GM19463 (cell line): ENCODE measurements around the gene CCAR1.
"Not testable (repeated sequence)": the region's sequence is repeated elsewhere in the genome, so short reads cannot be mapped to it uniquely, and the experiment has no call there.

ENCODE experiments used
- ATAC-seq: cut with Tn5 transposase; IDR thresholded peaks from one replicate; pipeline ENCODE4 v1.9.1; 2021; ENCODE audit warnings: mild to moderate bottlenecking, moderate library complexity; ENCODE audit not compliant: unreplicated experiment

Gene CCAR1

DNA sequence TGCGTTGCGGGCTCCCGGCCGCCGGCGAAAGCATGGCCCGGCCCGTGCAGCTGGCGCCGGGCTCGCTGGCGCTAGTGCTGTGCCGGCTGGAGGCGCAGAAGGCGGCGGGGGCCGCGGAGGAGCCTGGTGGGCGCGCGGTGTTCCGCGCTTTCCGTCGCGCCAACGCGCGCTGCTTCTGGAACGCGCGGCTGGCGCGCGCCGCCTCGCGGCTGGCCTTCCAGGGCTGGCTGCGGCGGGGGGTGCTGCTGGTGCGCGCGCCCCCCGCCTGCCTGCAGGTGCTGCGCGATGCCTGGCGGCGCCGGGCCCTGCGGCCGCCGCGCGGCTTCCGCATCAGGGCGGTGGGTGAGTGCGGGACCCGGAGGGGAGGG, 106.5 kb downstream of the CCAR1 start:
- peak; percentile 34 for ATAC-seq

GRCh38 chr10:68828083-68828601, 107.1 kb downstream of the CCAR1 start:
- peak; percentile 33 for ATAC-seq

DNA sequence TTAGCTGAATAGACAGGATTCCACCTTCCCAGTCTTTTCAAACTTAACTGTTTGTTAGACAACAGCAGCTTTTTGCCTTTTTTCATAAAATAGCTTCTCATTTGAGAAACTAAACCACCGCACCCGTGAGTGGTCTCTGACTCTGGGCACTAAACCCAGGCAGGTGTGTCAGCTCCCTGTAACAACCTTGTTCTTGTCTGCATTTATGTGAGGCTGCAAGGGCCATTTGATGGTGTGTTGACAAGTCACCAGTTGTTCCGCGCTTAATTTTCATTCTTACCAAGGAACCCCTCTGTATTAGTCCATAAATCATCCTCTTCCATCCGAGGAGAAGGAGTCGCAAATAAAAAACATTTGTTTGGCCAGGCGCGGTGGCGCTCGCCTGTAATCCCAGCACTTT, 107.8 kb downstream of the CCAR1 start:
- ATAC-seq: no peak

DNA sequence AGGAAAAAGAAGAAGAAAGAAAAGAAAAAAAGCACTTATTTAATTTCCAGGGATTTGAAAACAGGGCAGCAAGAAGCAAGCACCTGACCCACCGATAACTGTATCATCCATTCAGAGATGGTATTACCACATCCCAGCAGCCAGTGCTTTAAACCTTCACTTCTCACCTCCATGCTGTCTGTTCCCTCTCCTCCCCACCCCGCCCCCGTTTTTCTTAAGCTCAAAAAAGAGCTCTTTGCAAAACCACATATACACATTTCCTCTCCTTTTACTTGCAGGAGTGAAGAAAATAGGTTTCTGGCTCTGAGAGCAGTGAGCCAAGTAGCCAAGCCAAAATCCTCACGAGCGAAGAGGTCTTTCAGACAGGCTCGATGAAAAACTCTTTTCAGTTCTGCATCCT, 108.5 kb downstream of the CCAR1 start:
- no peak for ATAC-seq

DNA sequence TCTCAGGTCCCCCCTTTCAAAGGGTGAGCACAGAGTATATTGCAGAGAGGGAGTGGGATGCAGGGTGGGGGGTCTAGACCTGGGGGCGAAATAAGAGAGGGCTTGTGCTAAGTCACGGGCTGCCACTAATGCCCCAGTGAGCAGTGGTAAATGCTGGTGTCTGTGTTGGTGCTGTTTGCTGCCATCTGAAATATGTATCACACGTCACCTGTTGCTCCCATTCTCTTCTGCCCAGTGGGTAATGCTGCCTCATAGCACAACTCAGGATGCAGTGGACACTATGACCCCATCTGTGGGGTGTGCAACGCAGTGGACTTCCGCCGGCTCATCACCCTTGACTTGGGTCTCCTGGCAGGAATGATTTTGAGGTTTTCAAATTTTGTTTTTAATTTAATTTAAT, 108.9 kb downstream of the CCAR1 start:
- no peak for ATAC-seq

DNA sequence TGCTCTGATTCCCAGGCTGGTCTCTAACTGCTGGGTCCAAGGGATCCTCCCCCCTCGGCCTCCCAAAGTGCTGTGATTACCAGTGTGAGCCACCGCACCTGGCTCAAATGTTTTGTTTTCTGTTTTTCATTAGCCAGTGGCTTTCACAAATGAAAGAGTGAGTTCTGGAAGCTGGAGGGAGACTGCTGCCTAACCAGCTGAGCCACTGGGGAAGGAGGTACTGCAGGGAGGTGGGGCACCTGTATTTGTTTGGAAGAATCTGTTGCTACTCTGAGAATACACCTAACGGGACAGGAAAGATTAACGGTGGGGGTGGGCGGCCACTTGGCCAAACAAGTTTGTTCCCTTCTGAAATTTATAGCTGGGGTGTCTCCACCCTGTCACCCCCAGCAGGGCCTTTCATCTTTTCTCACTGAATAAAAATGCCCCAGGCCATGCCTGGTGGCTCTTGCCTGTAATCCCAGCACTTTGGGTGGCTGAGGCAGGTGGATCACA, 111.0 kb downstream of the CCAR1 start:
- no peak for ATAC-seq

GRCh38 chr10:68832601-68833000, 111.6 kb downstream of the CCAR1 start:
- ATAC-seq: no peak

DNA sequence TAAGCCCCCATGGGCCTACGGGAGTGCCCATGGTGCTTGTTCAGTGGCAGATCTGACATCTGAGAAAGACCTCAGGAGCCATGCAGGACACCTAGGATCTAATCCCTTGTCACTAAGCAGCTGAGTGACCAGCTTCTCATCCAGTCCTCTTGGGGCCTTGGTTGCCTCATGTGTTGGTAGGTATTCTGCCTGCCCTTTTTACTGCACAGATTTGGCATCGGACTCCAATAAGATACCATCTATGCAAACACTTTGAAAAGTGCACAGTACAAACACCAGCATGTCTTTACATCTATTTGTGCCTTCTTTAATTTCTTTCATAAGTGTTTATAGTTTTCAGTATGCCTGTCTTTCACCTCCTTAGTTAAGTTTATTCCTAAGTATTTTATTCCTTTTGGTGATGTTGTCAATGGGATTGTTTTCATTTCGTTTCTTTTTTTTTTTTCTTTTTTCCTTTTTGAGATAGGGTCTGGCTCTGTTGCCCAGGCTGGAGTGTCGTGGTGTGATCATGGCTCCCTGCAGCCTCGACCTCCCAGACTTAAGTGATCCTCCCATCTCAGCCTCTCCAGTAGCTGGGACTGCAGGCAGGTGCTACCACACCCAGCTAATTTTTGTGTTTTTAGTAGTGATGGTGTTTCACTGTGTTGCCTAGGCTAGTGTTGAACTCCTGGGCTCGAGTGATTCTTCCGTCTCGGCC, 116.7 kb downstream of the CCAR1 start:
- ATAC-seq: no peak

GRCh38 chr10:68840650-68841049, 119.6 kb downstream of the CCAR1 start:
- not testable (repeated sequence) for ATAC-seq
